H1 (cell line): ENCODE results near the gene WNT7A.

Experiments
- NRF1 ChIP-seq: IDR thresholded peaks from 2 replicates; pipeline ENCODE4 v1.6.1; 2011; ENCODE audit warnings: mild to moderate bottlenecking, low read depth, low read length, improper control_type of control experiment
- POLR2A ChIP-seq, 2 experiments: IDR thresholded peaks; 1 replicate in 1 of 2; 2 replicates in 1 of 2; pipeline ENCODE4 v1.6.1; 2011; ENCODE audit warnings: low read depth in 2 of 2, low read length in 2 of 2, mild to moderate bottlenecking in 2 of 2; ENCODE audit errors: control extremely low read depth in 1 of 2
- TF ChIP-seq, protein P1 (sequence below): IDR thresholded peaks from 2 replicates; pipeline ENCODE4 v1.6.1; 2012; ENCODE audit warnings: inconsistent platforms
- TF ChIP-seq, protein P2 (sequence below), 3 experiments: IDR thresholded peaks; 1 replicate in 2 of 3; 2 replicates in 1 of 3; pipeline versions ENCODE4 v1.5.1 to v1.6.1; 2011; ENCODE audit warnings: low read length in 3 of 3, mild to moderate bottlenecking in 3 of 3, inconsistent platforms in 2 of 3, low read depth in 1 of 3, moderate library complexity in 1 of 3; ENCODE audit not compliant: insufficient read depth in 1 of 3; ENCODE audit errors: control extremely low read depth in 1 of 3

DNA sequence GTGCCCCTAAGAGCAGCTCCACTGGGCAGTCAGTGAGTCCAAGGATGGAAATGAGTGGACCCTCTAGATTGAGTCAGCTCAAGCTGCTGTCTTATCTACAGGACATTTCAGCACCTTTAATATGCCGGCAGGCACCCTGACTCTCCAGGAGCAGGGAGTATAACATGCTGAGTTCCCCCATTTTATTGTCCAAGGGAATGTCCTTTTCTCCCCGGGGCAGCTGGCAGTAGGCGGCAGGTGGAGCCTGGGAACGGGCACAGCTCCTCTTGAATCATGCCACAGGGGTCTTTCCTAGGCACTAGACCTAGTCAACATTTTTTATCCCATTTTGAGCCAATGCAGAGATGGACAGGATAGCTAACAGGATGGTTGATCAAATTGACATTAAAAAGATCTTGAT, 14.8 kb downstream of the WNT7A start:
- TF ChIP-seq, protein P1, sequence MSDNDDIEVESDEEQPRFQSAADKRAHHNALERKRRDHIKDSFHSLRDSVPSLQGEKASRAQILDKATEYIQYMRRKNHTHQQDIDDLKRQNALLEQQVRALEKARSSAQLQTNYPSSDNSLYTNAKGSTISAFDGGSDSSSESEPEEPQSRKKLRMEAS = no peak
- TF ChIP-seq, protein P2, sequence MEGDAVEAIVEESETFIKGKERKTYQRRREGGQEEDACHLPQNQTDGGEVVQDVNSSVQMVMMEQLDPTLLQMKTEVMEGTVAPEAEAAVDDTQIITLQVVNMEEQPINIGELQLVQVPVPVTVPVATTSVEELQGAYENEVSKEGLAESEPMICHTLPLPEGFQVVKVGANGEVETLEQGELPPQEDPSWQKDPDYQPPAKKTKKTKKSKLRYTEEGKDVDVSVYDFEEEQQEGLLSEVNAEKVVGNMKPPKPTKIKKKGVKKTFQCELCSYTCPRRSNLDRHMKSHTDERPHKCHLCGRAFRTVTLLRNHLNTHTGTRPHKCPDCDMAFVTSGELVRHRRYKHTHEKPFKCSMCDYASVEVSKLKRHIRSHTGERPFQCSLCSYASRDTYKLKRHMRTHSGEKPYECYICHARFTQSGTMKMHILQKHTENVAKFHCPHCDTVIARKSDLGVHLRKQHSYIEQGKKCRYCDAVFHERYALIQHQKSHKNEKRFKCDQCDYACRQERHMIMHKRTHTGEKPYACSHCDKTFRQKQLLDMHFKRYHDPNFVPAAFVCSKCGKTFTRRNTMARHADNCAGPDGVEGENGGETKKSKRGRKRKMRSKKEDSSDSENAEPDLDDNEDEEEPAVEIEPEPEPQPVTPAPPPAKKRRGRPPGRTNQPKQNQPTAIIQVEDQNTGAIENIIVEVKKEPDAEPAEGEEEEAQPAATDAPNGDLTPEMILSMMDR (IDR thresholded peaks at IDR 0.05; ENCODE audit: control extremely low read depth in 1 of 3, insufficient read depth in 1 of 3, low read depth in 1 of 3, low read length in 3 of 3) = no peak
- TF ChIP-seq POLR2A (IDR thresholded peaks at IDR 0.05; ENCODE audit: control extremely low read depth in 1 of 2, low read depth in 2 of 2, low read length in 2 of 2) (no peak), NRF1 (no peak)
